ENCODE data around the gene KDR.

GRCh38 chr4:55037728-55038127, 87.7 kb downstream of the KDR start:
- TF ChIP-seq, protein P1, sequence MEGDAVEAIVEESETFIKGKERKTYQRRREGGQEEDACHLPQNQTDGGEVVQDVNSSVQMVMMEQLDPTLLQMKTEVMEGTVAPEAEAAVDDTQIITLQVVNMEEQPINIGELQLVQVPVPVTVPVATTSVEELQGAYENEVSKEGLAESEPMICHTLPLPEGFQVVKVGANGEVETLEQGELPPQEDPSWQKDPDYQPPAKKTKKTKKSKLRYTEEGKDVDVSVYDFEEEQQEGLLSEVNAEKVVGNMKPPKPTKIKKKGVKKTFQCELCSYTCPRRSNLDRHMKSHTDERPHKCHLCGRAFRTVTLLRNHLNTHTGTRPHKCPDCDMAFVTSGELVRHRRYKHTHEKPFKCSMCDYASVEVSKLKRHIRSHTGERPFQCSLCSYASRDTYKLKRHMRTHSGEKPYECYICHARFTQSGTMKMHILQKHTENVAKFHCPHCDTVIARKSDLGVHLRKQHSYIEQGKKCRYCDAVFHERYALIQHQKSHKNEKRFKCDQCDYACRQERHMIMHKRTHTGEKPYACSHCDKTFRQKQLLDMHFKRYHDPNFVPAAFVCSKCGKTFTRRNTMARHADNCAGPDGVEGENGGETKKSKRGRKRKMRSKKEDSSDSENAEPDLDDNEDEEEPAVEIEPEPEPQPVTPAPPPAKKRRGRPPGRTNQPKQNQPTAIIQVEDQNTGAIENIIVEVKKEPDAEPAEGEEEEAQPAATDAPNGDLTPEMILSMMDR (IDR thresholded peaks at IDR 0.05 in 4 of 5, conservative IDR thresholded peaks at IDR 0.05 in 1 of 5), result no peak
- TF ChIP-seq POLR2A (IDR thresholded peaks at IDR 0.05), result no peak

Data from gastrocnemius medialis (tissue), 4 donors.